Lower leg skin (tissue), 3 donors: Measurements from ENCODE around the gene HOXC10.

ENCODE experiments used
- POLR2A ChIP-seq, 2 donors: fragments of 450-650 bp; IDR thresholded peaks; one replicate each; pipeline ENCODE4 v1.6.1; 2016 to 2017; ENCODE audit warnings: antibody characterized with exemption in 2 of 2, mild to moderate bottlenecking in 1 of 2, moderate library complexity in 1 of 2
- TF ChIP-seq, protein P1 (sequence below), 3 donors: fragments of 450-650 bp; IDR thresholded peaks; one replicate each; pipeline ENCODE4 v1.5.1; 2016; ENCODE audit warnings: antibody characterized with exemption in 3 of 3, mild to moderate bottlenecking in 3 of 3, moderate library complexity in 2 of 3

DNA sequence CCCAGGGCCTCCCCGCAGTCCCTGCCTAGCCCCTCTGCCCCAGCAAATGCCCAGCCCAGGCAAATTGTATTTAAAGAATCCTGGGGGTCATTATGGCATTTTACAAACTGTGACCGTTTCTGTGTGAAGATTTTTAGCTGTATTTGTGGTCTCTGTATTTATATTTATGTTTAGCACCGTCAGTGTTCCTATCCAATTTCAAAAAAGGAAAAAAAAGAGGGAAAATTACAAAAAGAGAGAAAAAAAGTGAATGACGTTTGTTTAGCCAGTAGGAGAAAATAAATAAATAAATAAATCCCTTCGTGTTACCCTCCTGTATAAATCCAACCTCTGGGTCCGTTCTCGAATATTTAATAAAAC lies 45.5 kb downstream of the HOXC10 start:
- TF ChIP-seq, protein P1, sequence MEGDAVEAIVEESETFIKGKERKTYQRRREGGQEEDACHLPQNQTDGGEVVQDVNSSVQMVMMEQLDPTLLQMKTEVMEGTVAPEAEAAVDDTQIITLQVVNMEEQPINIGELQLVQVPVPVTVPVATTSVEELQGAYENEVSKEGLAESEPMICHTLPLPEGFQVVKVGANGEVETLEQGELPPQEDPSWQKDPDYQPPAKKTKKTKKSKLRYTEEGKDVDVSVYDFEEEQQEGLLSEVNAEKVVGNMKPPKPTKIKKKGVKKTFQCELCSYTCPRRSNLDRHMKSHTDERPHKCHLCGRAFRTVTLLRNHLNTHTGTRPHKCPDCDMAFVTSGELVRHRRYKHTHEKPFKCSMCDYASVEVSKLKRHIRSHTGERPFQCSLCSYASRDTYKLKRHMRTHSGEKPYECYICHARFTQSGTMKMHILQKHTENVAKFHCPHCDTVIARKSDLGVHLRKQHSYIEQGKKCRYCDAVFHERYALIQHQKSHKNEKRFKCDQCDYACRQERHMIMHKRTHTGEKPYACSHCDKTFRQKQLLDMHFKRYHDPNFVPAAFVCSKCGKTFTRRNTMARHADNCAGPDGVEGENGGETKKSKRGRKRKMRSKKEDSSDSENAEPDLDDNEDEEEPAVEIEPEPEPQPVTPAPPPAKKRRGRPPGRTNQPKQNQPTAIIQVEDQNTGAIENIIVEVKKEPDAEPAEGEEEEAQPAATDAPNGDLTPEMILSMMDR (IDR thresholded peaks at IDR 0.05) = no peak
- no peak for TF ChIP-seq POLR2A (IDR thresholded peaks at IDR 0.05)
